ENCODE results near the gene KRTAP4-12.
"Not testable (repeated sequence)": the region's sequence is repeated elsewhere in the genome, so short reads cannot be mapped to it uniquely, and the experiment has no call there.

Gene KRTAP4-12

DNA sequence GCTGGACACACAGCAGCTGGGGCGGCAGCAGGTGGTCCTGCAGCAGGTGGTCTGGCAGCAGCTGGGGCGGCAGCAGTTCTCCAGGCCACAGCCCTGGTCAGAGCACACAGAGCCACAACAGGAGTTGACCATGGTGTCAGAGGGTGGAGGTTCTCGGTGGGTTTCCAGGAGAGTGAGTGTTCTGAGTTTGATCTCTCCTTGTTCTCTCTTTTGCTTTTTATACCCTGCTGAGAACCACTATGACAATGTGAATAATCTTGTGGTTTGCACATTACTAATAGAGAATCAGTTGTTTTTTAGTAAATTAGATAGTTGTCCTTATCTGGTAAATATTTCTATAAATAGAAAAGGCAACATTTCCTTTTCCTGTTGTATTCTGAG is at the start of gene KRTAP4-12:
Gene KRTAP4-12, minus strand, starts transcription at position 192 of the 381 bp plus-strand sequence. Its CDS starts 60 bp downstream, at position 132.
- not testable (repeated sequence) for H3K9me3 ChIP-seq (ENCODE audit: severe bottlenecking); H3K36me3 ChIP-seq; H3K27ac ChIP-seq; DNase-seq; H3K4me3 ChIP-seq (ENCODE audit: low read depth, low read length)
- H3K27me3 ChIP-seq (ENCODE audit: insufficient read depth, low read depth, severe bottlenecking): peaks cover 59% of the 10 kb centered on the region

DNA sequence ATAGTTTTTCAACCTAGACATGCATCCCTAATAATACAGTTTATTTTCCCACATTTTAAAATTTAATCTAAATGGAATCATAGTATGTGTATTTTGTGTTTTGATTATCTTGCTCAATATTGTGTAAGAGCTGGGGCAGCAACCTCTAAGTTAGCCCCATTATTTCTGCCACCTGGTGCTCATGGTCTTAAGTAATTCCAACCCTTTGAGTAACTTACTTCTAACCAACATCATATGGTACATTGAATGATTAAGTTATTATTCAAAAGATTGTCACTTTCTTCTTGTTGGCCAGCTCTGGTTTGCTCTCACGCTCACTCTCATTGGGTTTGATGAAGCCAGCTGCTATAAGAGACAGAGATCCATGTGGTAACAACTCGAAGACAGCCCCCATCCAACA is 47.9 kb upstream of the KRTAP4-12 start:
- H3K36me3 ChIP-seq: no peaks in the 10 kb centered on the region
- TF ChIP-seq, protein P1, sequence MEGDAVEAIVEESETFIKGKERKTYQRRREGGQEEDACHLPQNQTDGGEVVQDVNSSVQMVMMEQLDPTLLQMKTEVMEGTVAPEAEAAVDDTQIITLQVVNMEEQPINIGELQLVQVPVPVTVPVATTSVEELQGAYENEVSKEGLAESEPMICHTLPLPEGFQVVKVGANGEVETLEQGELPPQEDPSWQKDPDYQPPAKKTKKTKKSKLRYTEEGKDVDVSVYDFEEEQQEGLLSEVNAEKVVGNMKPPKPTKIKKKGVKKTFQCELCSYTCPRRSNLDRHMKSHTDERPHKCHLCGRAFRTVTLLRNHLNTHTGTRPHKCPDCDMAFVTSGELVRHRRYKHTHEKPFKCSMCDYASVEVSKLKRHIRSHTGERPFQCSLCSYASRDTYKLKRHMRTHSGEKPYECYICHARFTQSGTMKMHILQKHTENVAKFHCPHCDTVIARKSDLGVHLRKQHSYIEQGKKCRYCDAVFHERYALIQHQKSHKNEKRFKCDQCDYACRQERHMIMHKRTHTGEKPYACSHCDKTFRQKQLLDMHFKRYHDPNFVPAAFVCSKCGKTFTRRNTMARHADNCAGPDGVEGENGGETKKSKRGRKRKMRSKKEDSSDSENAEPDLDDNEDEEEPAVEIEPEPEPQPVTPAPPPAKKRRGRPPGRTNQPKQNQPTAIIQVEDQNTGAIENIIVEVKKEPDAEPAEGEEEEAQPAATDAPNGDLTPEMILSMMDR (IDR thresholded peaks at IDR 0.05; ENCODE audit: low read depth, low read length): no peak
- no peak for DNase-seq
- peaks cover 2% of the 10 kb centered on the region for H3K9me3 ChIP-seq (ENCODE audit: severe bottlenecking)
- H3K27me3 ChIP-seq (ENCODE audit: insufficient read depth, low read depth, severe bottlenecking): peaks cover 93% of the 10 kb centered on the region
- no peak overlapping the region for H3K27ac ChIP-seq
- no peak overlapping the region for H3K4me3 ChIP-seq (ENCODE audit: low read depth, low read length)

DNA sequence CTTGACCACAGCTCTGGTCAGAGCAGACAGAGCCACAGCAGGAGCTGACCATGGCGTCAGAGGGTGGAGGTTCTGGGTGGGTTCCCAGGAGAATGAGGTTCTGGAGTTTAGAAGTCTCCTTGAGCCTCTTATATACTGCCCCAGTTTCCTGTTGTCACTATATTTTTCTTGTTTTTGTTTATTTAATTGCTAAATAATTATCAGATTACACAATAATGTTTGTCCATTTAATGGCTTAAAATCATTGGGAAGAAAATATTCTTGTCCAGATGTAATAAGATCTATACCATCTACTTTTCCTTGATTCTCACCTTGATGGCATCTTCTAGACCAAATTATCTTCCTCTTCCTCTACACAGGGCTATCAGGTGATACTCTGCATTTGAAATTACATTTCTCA is 44.1 kb upstream of the KRTAP4-12 start, which contains the start of gene KRTAP4-3:
Gene KRTAP4-3, minus strand, starts transcription at position 101 of the 400 bp plus-strand sequence. Its CDS starts 49 bp downstream, at position 52.
- TF ChIP-seq, protein P1 (IDR thresholded peaks at IDR 0.05; ENCODE audit: low read depth, low read length): no peak
- no peak for DNase-seq
- no peaks in the 10 kb centered on the region for H3K36me3 ChIP-seq
- no peaks in the 10 kb centered on the region for H3K9me3 ChIP-seq (ENCODE audit: severe bottlenecking)
- H3K27ac ChIP-seq: no peak within 1 kb of the TSS
- no peak within 1 kb of the TSS for H3K4me3 ChIP-seq (ENCODE audit: low read depth, low read length)
- H3K27me3 ChIP-seq (ENCODE audit: insufficient read depth, low read depth, severe bottlenecking): peaks cover 75% of the 10 kb centered on the region

DNA sequence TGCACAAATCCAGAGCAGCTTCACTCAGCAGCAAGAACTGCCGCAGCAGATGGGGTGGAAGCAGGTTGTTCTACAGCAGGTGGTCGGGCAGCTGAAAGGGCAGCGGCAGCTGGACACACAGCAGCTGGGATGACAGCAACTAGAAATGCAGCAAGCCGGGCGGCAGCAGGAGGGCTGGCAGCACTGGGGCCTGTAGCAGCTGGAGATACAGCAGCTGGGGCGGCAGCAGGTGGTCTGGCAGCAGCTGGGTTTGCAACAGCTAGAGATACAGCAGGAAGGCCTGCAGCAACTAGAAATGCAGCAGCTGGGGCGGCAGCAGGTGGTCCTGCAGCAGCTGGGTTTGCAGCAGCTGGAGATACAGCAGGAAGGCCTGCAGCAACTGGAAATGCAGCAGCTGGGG is 43.6 kb upstream of the KRTAP4-12 start:
- DNase-seq: no peak
- no peaks in the 10 kb centered on the region for H3K36me3 ChIP-seq
- H3K27ac ChIP-seq: no peak overlapping the region
- TF ChIP-seq, protein P1 (IDR thresholded peaks at IDR 0.05; ENCODE audit: low read depth, low read length): no peak
- no peaks in the 10 kb centered on the region for H3K9me3 ChIP-seq (ENCODE audit: severe bottlenecking)
- H3K4me3 ChIP-seq (ENCODE audit: low read depth, low read length): no peak overlapping the region
- H3K27me3 ChIP-seq (ENCODE audit: insufficient read depth, low read depth, severe bottlenecking): peaks cover 76% of the 10 kb centered on the region

DNA sequence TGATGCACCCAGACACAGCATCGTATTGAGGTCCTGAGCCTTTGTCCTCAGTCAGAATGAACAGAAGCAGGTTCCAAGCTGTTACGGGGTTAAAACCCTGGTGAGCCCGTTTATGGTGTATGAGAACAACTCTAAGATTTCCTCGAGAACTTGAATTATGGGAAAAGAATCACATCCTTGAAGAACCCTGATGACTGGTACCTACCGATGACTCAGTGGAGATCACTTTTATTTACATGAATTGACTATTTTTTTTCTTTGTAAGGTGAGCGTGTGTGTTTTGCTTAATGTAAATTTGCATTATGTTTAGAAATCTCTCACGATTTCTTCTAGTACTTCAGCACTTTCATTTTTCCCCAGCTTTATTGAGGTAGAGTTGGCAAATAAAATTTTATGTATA is 39.8 kb upstream of the KRTAP4-12 start:
- DNase-seq: no peak
- Histone ChIP-seq H3K27me3 (ENCODE audit: insufficient read depth, low read depth, severe bottlenecking) (peaks cover 67% of the 10 kb centered on the region), H3K9me3 (ENCODE audit: severe bottlenecking) (no peaks in the 10 kb centered on the region), H3K27ac (no peak overlapping the region), H3K36me3 (no peaks in the 10 kb centered on the region), H3K4me3 (ENCODE audit: low read depth, low read length) (no peak overlapping the region)
- TF ChIP-seq, protein P1 (IDR thresholded peaks at IDR 0.05; ENCODE audit: low read depth, low read length): no peak

DNA sequence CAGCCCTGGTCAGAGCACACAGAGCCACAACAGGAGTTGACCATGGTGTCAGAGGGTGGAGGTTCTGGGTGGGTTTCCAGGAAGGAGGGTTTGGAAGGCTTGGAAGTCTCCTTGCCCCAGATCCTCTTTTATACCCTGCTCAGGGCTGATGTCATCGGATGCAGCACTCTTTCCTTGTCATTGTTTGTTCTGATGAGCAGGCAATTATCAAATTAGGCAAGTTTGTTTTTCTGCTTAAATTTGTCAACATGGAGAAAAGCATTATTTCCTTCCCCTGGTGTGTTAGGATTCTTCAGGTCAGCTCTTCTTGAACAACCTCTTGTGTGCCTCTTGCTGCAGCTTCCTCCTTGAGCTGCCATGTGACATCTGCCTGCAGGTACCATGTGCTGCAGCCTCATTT is 36.7 kb upstream of the KRTAP4-12 start, which contains the start of gene KRTAP4-4:
Gene KRTAP4-4, minus strand, starts transcription at position 101 of the 400 bp plus-strand sequence. Its CDS starts 57 bp downstream, at position 44.
- Histone ChIP-seq H3K36me3 (no peaks in the 10 kb centered on the region), H3K27ac (no peak within 1 kb of the TSS), H3K27me3 (ENCODE audit: insufficient read depth, low read depth, severe bottlenecking) (peaks cover 73% of the 10 kb centered on the region), H3K4me3 (ENCODE audit: low read depth, low read length) (no peak within 1 kb of the TSS), H3K9me3 (ENCODE audit: severe bottlenecking) (no peaks in the 10 kb centered on the region)
- TF ChIP-seq, protein P1 (IDR thresholded peaks at IDR 0.05; ENCODE audit: low read depth, low read length): no peak
- DNase-seq: no peak

DNA sequence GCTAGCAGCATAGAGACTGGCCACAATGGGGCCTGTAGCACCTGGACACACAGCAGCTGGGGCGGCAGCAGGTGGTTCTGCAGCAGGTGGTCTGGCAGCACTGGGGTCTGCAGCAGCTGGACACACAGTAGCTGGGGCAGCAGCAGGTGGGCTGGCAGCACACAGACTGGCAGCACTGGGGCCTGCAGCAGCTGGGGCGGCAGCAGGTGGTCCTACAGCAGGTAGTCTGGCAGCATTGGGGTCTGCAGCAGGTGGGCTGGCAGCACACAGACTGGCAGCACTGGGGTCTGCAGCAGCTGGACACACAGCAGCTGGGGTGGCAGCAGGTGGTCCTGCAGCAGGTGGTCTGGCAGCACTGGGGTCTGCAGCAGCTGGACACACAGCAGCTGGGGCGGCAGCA is 36.2 kb upstream of the KRTAP4-12 start:
- H3K27ac ChIP-seq; DNase-seq; H3K9me3 ChIP-seq (ENCODE audit: severe bottlenecking); H3K4me3 ChIP-seq (ENCODE audit: low read depth, low read length); H3K36me3 ChIP-seq: not testable (repeated sequence)
- H3K27me3 ChIP-seq (ENCODE audit: insufficient read depth, low read depth, severe bottlenecking): peaks cover 78% of the 10 kb centered on the region

Data from WERI-Rb-1 (cell line).